Fibroblast of upper back skin (primary cell): ENCODE data around the gene TMEM88.
"Not testable (repeated sequence)": the region's sequence is repeated elsewhere in the genome, so short reads cannot be mapped to it uniquely, and the experiment has no call there.

Experiments used
- DNase-seq: peaks from one replicate; pipeline ENCODE4 v3.0.0-alpha.2; 2013

Gene TMEM88

GRCh38 chr17:7856811-7857712 is 2.2 kb downstream of the TMEM88 start, which contains the start of gene NAA38:
NAA38 (minus strand) TSS chr17:7857559; CDS start chr17:7857463, 96 bp downstream.
- peak; percentile 100 for DNase-seq

GRCh38 chr17:7857713-7858521 is 3.1 kb downstream of the TMEM88 start, which contains the start of gene CYB5D1:
CYB5D1 (plus strand) TSS chr17:7858003; CDS start chr17:7858135, 132 bp downstream.
- peak; percentile 93 for DNase-seq

GRCh38 chr17:7858522-7858810 is 3.6 kb downstream of the TMEM88 start:
- peak; percentile 42 for DNase-seq

GRCh38 chr17:7859028-7859427 is 4.2 kb downstream of the TMEM88 start:
- DNase-seq: no peak

GRCh38 chr17:7862692-7863437 is 8.0 kb downstream of the TMEM88 start:
- peak; percentile 73 for DNase-seq

GRCh38 chr17:7864384-7864783 is 9.5 kb downstream of the TMEM88 start:
- not testable (repeated sequence) for DNase-seq

- DNase-seq: no peak
Measured at GRCh38 chr17:7864995-7865650, 10.3 kb downstream of the TMEM88 start.

- no peak for DNase-seq
Measured at GRCh38 chr17:7867881-7868329, 13.0 kb downstream of the TMEM88 start.

GRCh38 chr17:7873051-7873450 is 18.2 kb downstream of the TMEM88 start:
- DNase-seq: no peak

GRCh38 chr17:7875804-7876370 is 21.0 kb downstream of the TMEM88 start:
- DNase-seq: no peak

GRCh38 chr17:7878234-7878633 is 23.4 kb downstream of the TMEM88 start:
- no peak for DNase-seq

- no peak for DNase-seq
Measured at GRCh38 chr17:7880076-7880868, 25.4 kb downstream of the TMEM88 start.

- peak; percentile 38 for DNase-seq
Measured at GRCh38 chr17:7881276-7882054, 26.6 kb downstream of the TMEM88 start.

- DNase-seq: no peak
Measured at GRCh38 chr17:7882068-7882467, 27.2 kb downstream of the TMEM88 start.

GRCh38 chr17:7882629-7883028 is 27.8 kb downstream of the TMEM88 start:
- DNase-seq: no peak

GRCh38 chr17:7883781-7884386 is 29.0 kb downstream of the TMEM88 start:
- peak; percentile 56 for DNase-seq

- DNase-seq: peak; percentile 29
Measured at GRCh38 chr17:7884581-7885366, 29.9 kb downstream of the TMEM88 start.

- DNase-seq: peak; percentile 53
Measured at GRCh38 chr17:7885367-7886226, 30.7 kb downstream of the TMEM88 start.
